ENCODE results near the gene ZNF606. TPM values are rescaled to one million over a fixed set of nuclear protein-coding genes. Genes with fewer than 3 reads are reported as not detected.

The ZNF606 gene
- total and polyA plus RNA-seq, 2 donors (not counting 3 experiments of a cell fraction or from before 2014, with no cell fraction given): 4.6 to 10.8 TPM

DNA sequence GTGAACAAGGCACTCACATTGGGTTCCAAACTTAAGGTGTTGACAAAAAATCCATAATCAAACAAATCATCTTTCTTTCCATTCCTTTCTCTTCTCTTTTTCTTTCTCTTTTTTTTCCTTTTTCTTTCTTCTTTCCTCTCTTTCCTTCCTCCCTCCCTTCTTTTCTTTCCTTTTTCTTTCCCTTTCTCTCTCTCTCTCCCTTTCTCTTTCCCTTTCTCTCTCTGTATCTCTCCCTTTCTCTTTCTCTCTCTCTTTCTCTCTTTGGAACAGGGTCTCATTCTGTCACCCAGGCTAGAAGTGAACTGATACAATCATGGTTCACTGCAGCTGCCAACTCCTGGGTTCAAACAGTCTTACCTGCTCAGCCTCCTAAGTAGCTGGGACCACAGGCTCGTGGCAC is 40.8 kb downstream of the ZNF606 start:
- H4K20me1 ChIP-seq (replicated peaks; ENCODE audit: control insufficient read depth, extremely low read depth, insufficient read depth, low read length): no peaks in the 10 kb centered on the region
- H3K9ac ChIP-seq (replicated peaks; ENCODE audit: extremely low read depth, insufficient read depth, low read length): no peak overlapping the region
- no peaks in the 10 kb centered on the region for H3K36me3 ChIP-seq (ENCODE audit: control insufficient read depth in 2 of 2, extremely low read depth in 1 of 2, insufficient read depth in 2 of 2, low read length in 2 of 2)
- TF ChIP-seq, protein P1, sequence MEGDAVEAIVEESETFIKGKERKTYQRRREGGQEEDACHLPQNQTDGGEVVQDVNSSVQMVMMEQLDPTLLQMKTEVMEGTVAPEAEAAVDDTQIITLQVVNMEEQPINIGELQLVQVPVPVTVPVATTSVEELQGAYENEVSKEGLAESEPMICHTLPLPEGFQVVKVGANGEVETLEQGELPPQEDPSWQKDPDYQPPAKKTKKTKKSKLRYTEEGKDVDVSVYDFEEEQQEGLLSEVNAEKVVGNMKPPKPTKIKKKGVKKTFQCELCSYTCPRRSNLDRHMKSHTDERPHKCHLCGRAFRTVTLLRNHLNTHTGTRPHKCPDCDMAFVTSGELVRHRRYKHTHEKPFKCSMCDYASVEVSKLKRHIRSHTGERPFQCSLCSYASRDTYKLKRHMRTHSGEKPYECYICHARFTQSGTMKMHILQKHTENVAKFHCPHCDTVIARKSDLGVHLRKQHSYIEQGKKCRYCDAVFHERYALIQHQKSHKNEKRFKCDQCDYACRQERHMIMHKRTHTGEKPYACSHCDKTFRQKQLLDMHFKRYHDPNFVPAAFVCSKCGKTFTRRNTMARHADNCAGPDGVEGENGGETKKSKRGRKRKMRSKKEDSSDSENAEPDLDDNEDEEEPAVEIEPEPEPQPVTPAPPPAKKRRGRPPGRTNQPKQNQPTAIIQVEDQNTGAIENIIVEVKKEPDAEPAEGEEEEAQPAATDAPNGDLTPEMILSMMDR (IDR thresholded peaks at IDR 0.05; ENCODE audit: extremely low read depth in 1 of 2, insufficient read depth in 1 of 2, low read depth in 1 of 2, low read length in 2 of 2): no peak
- TF ChIP-seq FOS (IDR thresholded peaks at IDR 0.05; ENCODE audit: borderline replicate concordance, insufficient read depth, low read length) (no peak), POLR2A (IDR thresholded peaks at IDR 0.05; ENCODE audit: low read depth, low read length) (no peak), EZH2 (IDR thresholded peaks at IDR 0.05; ENCODE audit: borderline replicate concordance, low read depth, low read length, severe bottlenecking) (no peak), POLR2AphosphoS5 (IDR thresholded peaks at IDR 0.05; ENCODE audit: insufficient read depth, low read depth, low read length) (no peak), MYC (IDR thresholded peaks at IDR 0.05; ENCODE audit: low read depth, low read length) (no peak), GATA2 (IDR thresholded peaks at IDR 0.05; ENCODE audit: insufficient read depth, insufficient read length, low read depth, low read length) (no peak), JUN (IDR thresholded peaks at IDR 0.05; ENCODE audit: borderline replicate concordance, insufficient read depth, insufficient read length, low read depth) (no peak)
- TF ChIP-seq, protein P2, sequence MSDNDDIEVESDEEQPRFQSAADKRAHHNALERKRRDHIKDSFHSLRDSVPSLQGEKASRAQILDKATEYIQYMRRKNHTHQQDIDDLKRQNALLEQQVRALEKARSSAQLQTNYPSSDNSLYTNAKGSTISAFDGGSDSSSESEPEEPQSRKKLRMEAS (IDR thresholded peaks at IDR 0.05; ENCODE audit: insufficient read depth, insufficient read length): no peak
- no peak for FAIRE-seq
- intact Hi-C loops (cut with micrococcal nuclease): no loop called here
- H3K27me3 ChIP-seq (ENCODE audit: control insufficient read depth in 2 of 2, insufficient read depth in 2 of 2, low read length in 2 of 2): no peaks in the 10 kb centered on the region
- POLR2A ChIA-PET: no interaction called here
- H3K4me3 ChIP-seq (replicated peaks in 1 of 3; ENCODE audit: insufficient read depth in 1 of 3, low read depth in 1 of 3, low read length in 3 of 3): no peak overlapping the region
- no peaks in the 10 kb centered on the region for H3K4me1 ChIP-seq (ENCODE audit: control insufficient read depth, extremely low read depth, insufficient read depth, low read length)
- H3K27ac ChIP-seq (ENCODE audit: insufficient read depth, low read depth, low read length): no peak overlapping the region
- no peaks in the 10 kb centered on the region for H3K9me1 ChIP-seq (replicated peaks; ENCODE audit: control insufficient read depth, extremely low read depth, insufficient read depth, low read length)
- dilution Hi-C loops (cut with MboI; ENCODE audit: extremely low pct_ligation_motif_present, low sequenced_read_pairs): no loop called here
- no peaks in the 10 kb centered on the region for H3K79me2 ChIP-seq (ENCODE audit: control insufficient read depth, insufficient read depth, low read length)
- no TSS peak for BruUV-seq (replicated peaks)
- no peak for DNase-seq (ENCODE audit: low read depth, low spot score)
- no peak overlapping the region for H3K4me2 ChIP-seq (ENCODE audit: insufficient read depth, low read length)
- H3K9me3 ChIP-seq (replicated peaks; ENCODE audit: control insufficient read depth, insufficient read depth, low read length): peaks cover 2% of the 10 kb centered on the region
- no peak overlapping the region for H2AFZ ChIP-seq (ENCODE audit: low read depth, low read length)
- CTCF ChIA-PET: no interaction called here
